Measurements from ENCODE around the gene PHLDB1. TPM values are rescaled to one million over a fixed set of nuclear protein-coding genes. Genes with fewer than 3 reads are reported as not detected.
"Not testable (repeated sequence)": the region's sequence is repeated elsewhere in the genome, so short reads cannot be mapped to it uniquely, and the experiment has no call there.

PHLDB1 gene
- total and polyA plus RNA-seq, 4 donors, result 4.8 to 15.4 (median 6.0) TPM

DNA sequence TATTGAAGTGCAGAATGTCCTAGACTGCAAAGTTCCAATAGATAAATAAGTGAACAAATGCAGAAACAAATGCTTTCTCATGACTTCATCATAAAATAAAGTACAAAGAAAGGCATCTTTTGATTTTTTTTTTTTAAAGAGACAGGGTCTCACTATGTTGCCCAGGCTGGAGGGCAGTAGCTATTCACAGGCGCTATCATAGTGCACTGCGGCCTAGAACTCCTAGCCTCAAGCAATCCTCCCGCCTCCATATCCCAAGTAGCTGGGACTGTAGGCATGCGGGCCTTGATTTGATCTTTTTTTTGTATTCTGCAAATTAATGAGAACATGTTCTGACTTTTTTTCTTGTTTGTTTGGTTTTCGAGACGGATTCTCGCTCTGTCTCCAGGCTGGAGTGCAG, 32.8 kb upstream of the PHLDB1 start:
- Histone ChIP-seq H3K9ac (ENCODE audit: low read depth in 1 of 2, low read length in 2 of 2) (no peak overlapping the region), H3K4me3 (ENCODE audit: low read depth in 1 of 3, low read length in 3 of 3) (no peak overlapping the region), H3K27ac (ENCODE audit: low read depth in 1 of 2, low read length in 2 of 2) (no peak overlapping the region), H3K9me3 (ENCODE audit: control insufficient read depth in 4 of 4, low read length in 3 of 4) (no peaks in the 10 kb centered on the region), H3K36me3 (ENCODE audit: control insufficient read depth in 4 of 4, insufficient read depth in 3 of 4, low read depth in 1 of 4, low read length in 3 of 4) (peaks cover 0 to 2% (median 0%) of the 10 kb centered on the region in 4 donors), H3K4me1 (ENCODE audit: control insufficient read depth in 4 of 4, insufficient read depth in 4 of 4, low read length in 3 of 4) (peaks cover 10 to 45% (median 34%) of the 10 kb centered on the region in 4 donors), H3K27me3 (ENCODE audit: control insufficient read depth in 4 of 4, insufficient read depth in 4 of 4, low read length in 3 of 4) (no peaks in the 10 kb centered on the region)
- no peak for DNase-seq (ENCODE audit: low spot score)
- TF ChIP-seq, protein P1, sequence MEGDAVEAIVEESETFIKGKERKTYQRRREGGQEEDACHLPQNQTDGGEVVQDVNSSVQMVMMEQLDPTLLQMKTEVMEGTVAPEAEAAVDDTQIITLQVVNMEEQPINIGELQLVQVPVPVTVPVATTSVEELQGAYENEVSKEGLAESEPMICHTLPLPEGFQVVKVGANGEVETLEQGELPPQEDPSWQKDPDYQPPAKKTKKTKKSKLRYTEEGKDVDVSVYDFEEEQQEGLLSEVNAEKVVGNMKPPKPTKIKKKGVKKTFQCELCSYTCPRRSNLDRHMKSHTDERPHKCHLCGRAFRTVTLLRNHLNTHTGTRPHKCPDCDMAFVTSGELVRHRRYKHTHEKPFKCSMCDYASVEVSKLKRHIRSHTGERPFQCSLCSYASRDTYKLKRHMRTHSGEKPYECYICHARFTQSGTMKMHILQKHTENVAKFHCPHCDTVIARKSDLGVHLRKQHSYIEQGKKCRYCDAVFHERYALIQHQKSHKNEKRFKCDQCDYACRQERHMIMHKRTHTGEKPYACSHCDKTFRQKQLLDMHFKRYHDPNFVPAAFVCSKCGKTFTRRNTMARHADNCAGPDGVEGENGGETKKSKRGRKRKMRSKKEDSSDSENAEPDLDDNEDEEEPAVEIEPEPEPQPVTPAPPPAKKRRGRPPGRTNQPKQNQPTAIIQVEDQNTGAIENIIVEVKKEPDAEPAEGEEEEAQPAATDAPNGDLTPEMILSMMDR (IDR thresholded peaks at IDR 0.05; ENCODE audit: low read depth, low read length, missing input control), result no peak
- no peak for TF ChIP-seq RAD21 (IDR thresholded peaks at IDR 0.05)
- TF ChIP-seq, protein P2, sequence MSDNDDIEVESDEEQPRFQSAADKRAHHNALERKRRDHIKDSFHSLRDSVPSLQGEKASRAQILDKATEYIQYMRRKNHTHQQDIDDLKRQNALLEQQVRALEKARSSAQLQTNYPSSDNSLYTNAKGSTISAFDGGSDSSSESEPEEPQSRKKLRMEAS (IDR thresholded peaks at IDR 0.05), result no peak
- no peak for TF ChIP-seq RXRA (IDR thresholded peaks at IDR 0.05)
- TF ChIP-seq EGR1 (IDR thresholded peaks at IDR 0.05; ENCODE audit: low read depth in 2 of 2), result no peak
- TF ChIP-seq JUND (IDR thresholded peaks at IDR 0.05), result no peak
- TF ChIP-seq FOXA2 (IDR thresholded peaks at IDR 0.05), result no peak
- no peak for TF ChIP-seq FOXA1 (IDR thresholded peaks at IDR 0.05)
- TF ChIP-seq TAF1 (conservative IDR thresholded peaks at IDR 0.05), result no peak
- no peak for TF ChIP-seq GABPA (IDR thresholded peaks at IDR 0.05 in 1 of 2, conservative IDR thresholded peaks at IDR 0.05 in 1 of 2)
- TF ChIP-seq, protein P3, sequence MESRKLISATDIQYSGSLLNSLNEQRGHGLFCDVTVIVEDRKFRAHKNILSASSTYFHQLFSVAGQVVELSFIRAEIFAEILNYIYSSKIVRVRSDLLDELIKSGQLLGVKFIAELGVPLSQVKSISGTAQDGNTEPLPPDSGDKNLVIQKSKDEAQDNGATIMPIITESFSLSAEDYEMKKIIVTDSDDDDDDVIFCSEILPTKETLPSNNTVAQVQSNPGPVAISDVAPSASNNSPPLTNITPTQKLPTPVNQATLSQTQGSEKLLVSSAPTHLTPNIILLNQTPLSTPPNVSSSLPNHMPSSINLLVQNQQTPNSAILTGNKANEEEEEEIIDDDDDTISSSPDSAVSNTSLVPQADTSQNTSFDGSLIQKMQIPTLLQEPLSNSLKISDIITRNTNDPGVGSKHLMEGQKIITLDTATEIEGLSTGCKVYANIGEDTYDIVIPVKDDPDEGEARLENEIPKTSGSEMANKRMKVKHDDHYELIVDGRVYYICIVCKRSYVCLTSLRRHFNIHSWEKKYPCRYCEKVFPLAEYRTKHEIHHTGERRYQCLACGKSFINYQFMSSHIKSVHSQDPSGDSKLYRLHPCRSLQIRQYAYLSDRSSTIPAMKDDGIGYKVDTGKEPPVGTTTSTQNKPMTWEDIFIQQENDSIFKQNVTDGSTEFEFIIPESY (IDR thresholded peaks at IDR 0.05), result no peak
- 83% methylated on average over 7 of the region's 7 CpGs for WGBS

DNA sequence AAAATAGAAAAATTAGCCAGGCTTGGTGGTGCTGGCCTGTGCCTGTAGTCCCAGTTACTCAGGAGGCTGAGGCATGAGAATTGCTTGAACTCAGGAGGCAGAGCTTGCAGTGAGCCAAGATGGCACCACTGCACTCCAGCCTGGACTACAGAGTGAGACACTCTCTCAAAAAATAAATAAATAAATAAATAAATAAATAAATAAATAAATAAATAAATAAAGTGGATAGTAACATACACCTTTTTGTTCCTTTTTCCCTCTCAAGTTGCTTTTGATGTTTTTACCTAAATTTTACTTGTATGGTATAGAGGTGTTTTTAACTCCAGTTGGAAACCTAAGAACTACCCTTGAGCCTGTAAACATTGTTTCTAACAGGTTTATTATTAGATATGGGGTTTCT, 29.4 kb upstream of the PHLDB1 start:
- Histone ChIP-seq H3K36me3 (ENCODE audit: control insufficient read depth in 4 of 4, insufficient read depth in 3 of 4, low read depth in 1 of 4, low read length in 3 of 4) (peaks cover 0 to 12% (median 10%) of the 10 kb centered on the region in 4 donors), H3K4me1 (ENCODE audit: control insufficient read depth in 4 of 4, insufficient read depth in 4 of 4, low read length in 3 of 4) (peaks cover 10 to 42% (median 29%) of the 10 kb centered on the region in 4 donors)
- not testable (repeated sequence) for H3K9me3 ChIP-seq (ENCODE audit: control insufficient read depth in 4 of 4, low read length in 3 of 4); H3K4me3 ChIP-seq (ENCODE audit: low read depth in 1 of 3, low read length in 3 of 3); H3K27ac ChIP-seq (ENCODE audit: low read depth in 1 of 2, low read length in 2 of 2); H3K27me3 ChIP-seq (ENCODE audit: control insufficient read depth in 4 of 4, insufficient read depth in 4 of 4, low read length in 3 of 4); H3K9ac ChIP-seq (ENCODE audit: low read depth in 1 of 2, low read length in 2 of 2); DNase-seq (ENCODE audit: low spot score)

DNA sequence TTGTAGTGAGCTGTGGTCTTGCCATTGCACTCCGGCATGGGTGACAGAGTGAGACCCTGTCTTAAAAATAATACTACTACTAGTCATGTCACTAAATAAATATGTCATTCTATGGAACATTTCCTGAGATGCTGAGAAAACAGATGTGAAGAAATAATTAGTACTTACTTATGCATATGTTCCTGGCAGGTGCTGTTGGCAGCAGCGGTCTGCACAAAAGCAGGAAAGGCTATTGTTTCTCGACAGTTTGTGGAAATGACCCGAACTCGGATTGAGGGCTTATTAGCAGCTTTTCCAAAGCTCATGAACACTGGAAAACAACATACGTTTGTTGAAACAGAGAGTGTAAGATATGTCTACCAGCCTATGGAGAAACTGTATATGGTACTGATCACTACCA, 26.4 kb upstream of the PHLDB1 start:
- Histone ChIP-seq H3K36me3 (ENCODE audit: control insufficient read depth in 4 of 4, insufficient read depth in 3 of 4, low read depth in 1 of 4, low read length in 3 of 4) (peaks cover 14 to 40% (median 36%) of the 10 kb centered on the region in 4 donors), H3K9ac (ENCODE audit: low read depth in 1 of 2, low read length in 2 of 2) (no peak overlapping the region), H3K9me3 (ENCODE audit: control insufficient read depth in 4 of 4, low read length in 3 of 4) (no peaks in the 10 kb centered on the region), H3K4me3 (ENCODE audit: low read depth in 1 of 3, low read length in 3 of 3) (no peak overlapping the region), H3K4me1 (ENCODE audit: control insufficient read depth in 4 of 4, insufficient read depth in 4 of 4, low read length in 3 of 4) (peaks cover 4 to 15% (median 12%) of the 10 kb centered on the region in 4 donors), H3K27me3 (ENCODE audit: control insufficient read depth in 4 of 4, insufficient read depth in 4 of 4, low read length in 3 of 4) (no peaks in the 10 kb centered on the region), H3K27ac (ENCODE audit: low read depth in 1 of 2, low read length in 2 of 2) (no peak overlapping the region)
- no peak for DNase-seq (ENCODE audit: low spot score)
- WGBS, result 85% methylated on average over 6 of the region's 6 CpGs
- TF ChIP-seq, protein P4, sequence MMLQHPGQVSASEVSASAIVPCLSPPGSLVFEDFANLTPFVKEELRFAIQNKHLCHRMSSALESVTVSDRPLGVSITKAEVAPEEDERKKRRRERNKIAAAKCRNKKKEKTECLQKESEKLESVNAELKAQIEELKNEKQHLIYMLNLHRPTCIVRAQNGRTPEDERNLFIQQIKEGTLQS (IDR thresholded peaks at IDR 0.05), result no peak
- TF ChIP-seq, protein P5, sequence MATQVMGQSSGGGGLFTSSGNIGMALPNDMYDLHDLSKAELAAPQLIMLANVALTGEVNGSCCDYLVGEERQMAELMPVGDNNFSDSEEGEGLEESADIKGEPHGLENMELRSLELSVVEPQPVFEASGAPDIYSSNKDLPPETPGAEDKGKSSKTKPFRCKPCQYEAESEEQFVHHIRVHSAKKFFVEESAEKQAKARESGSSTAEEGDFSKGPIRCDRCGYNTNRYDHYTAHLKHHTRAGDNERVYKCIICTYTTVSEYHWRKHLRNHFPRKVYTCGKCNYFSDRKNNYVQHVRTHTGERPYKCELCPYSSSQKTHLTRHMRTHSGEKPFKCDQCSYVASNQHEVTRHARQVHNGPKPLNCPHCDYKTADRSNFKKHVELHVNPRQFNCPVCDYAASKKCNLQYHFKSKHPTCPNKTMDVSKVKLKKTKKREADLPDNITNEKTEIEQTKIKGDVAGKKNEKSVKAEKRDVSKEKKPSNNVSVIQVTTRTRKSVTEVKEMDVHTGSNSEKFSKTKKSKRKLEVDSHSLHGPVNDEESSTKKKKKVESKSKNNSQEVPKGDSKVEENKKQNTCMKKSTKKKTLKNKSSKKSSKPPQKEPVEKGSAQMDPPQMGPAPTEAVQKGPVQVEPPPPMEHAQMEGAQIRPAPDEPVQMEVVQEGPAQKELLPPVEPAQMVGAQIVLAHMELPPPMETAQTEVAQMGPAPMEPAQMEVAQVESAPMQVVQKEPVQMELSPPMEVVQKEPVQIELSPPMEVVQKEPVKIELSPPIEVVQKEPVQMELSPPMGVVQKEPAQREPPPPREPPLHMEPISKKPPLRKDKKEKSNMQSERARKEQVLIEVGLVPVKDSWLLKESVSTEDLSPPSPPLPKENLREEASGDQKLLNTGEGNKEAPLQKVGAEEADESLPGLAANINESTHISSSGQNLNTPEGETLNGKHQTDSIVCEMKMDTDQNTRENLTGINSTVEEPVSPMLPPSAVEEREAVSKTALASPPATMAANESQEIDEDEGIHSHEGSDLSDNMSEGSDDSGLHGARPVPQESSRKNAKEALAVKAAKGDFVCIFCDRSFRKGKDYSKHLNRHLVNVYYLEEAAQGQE (IDR thresholded peaks at IDR 0.05), result no peak
- no peak for TF ChIP-seq NR2F2 (IDR thresholded peaks at IDR 0.05)
- TF ChIP-seq, protein P1 (IDR thresholded peaks at IDR 0.05; ENCODE audit: low read depth, low read length, missing input control), result no peak
- TF ChIP-seq GABPA (IDR thresholded peaks at IDR 0.05 in 1 of 2, conservative IDR thresholded peaks at IDR 0.05 in 1 of 2), result no peak
- TF ChIP-seq, protein P3 (IDR thresholded peaks at IDR 0.05), result no peak
- no peak for TF ChIP-seq SP1 (IDR thresholded peaks at IDR 0.05)
- TF ChIP-seq HNF4G (IDR thresholded peaks at IDR 0.05), result no peak
